HG02763 (cell line): ENCODE measurements around the gene CEP164.

ENCODE experiments used
- ATAC-seq: cut with Tn5 transposase; IDR thresholded peaks from one replicate; pipeline ENCODE4 v1.9.1; 2021; ENCODE audit warnings: mild to moderate bottlenecking, moderate library complexity; ENCODE audit not compliant: unreplicated experiment

CEP164 gene

DNA sequence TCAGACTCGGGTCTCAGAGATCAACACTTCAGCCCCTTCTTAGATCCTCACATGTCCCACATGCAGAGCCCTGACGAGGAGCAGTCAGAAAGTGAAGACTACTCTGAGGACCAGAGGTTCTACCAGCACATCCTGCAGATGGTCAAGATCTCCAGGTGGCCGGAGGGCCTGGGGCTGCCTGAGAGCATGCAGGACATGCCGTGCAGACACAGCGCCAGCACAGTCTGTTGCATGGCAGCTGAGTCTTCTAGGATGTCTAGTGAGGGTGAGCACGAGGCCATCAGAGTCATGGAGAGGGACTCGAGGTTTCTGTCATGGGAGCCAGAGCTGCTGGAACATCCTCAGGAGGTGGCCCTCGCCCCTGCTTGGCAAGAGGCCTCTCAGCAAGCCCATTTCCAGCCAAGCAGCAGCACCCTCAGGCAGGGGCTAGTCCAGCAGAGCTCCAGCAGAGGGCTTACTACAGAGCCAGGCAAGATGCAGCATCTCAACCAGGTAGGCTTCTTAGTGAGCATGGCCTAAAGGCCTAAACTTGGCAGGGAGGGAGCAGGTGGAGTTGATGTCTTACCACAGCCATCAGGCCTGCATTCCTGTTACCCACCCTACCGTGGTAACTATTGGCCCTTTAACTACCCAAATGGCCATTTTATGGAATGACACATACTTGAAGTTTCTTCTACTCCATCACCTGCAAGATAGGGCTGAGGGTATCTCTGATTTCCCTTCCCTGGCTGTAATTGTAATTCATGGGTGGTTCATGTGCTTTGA is 28.7 kb downstream of the CEP164 start:
- no peak for ATAC-seq

DNA sequence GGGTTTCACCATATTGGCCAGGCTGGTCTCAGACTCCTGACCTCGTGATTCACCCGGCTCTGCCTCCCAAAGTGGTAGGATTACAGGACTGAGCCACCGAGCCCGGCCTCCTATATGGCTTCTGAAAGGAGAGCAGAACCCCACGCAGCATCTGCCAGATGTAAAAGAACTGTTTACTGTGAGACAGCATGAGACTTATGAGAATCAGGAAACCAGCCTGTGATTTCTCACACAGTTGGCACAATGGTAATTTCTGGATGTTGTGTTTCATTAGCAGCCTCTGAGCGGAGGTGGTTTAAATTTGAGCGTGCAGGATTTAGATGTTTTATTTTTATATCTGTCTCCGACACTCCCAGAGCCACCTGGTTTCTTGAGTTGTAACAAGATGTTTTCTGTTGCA is 33.8 kb downstream of the CEP164 start:
- no peak for ATAC-seq

DNA sequence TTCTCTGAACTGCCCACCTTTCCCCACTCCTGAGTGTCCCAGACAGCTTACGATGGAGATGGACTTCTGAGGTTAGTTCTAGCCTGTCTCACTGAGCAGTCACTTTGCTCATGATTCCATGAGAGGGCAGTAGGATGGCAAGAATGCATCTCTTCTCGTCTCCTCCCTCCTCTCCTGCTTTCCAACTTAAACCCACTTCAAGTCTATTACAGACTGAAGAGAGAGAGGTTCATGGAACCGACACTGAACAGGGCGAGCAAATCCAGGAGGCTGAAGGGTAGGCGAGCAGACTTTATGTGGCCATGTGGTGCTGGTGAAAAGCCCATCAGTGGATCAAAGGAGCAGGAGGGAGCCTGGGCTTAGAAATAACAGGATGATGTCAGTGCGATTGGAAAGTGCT is 38.6 kb downstream of the CEP164 start:
- no peak for ATAC-seq

DNA sequence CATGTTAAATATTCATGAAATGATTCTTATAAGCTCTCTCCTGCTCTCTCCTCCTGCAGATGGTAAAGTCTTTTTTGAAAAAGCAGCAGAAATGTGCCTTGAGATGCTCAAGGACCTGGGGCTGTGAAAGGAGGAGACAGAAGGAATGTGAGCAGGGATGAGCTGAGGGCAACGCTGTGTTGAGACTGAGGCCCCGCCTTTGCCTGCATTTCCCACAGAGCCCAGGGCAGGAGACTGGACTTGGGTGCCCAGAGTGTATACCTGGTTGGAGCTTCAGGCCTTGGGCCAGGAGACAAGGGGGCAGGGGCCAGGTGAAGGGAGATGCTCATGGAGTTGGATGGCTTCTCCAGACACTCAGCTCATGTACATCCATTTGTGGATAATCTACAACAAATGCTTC is 39.2 kb downstream of the CEP164 start:
- no peak for ATAC-seq

GRCh38 chr11:117369534-117369933 is 41.9 kb downstream of the CEP164 start:
- no peak for ATAC-seq

DNA sequence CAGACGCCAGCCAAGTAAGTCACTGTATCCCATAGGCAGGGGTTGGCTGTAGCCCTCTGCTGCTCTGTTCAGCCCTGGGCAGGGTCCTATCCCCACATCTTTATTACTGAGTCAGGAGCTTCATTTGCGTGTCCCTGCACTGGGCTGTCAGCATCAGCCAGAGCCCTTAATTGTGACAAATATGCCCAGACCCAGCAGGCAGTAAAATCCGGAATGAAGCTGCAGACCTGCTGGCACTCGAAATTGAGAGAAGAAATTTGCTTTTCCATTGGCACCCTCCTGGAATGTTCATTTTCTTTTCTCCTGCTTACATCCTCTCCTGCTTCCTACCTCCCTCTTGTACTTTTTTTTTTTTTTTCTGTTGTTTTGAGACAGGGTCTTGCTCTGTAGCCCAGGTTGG is 43.8 kb downstream of the CEP164 start:
- ATAC-seq = no peak

DNA sequence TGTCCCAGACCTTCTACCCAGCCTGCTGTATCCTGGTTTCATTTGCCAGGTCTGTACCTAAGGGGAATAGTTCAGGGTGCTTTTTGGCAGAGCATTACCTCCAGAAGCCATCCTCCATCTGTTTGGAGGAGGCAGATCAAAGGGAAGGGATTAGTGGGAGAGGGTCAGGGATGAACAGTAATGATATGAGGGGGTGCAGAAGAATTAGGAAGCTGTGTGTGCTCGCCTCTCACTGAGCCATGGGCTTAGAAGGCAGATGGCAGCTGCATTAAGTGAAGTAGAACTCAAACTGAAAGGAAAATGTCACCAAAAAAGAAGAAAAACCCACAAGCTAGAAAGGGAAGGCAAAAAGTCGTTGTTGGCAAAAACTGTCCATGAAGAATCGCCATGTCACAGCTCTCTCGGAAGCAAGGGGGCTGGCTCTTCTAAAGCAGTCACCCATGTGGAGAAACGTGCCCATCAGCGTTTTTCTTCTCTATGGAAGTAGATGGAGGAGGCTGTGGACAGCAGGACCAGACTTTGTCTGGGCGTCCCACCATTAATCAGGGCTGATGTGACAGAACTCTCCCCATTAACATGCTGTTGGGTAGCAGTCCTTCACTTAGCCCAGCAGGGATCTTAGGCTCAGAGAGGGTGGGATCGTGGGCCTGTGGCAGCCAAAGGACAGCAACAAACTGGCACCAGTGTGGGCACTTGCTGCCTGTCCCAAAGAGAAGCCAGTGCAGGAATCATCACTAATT is 46.8 kb downstream of the CEP164 start:
- ATAC-seq = no peak

GRCh38 chr11:117375960-117376359 is 48.3 kb downstream of the CEP164 start:
- no peak for ATAC-seq

DNA sequence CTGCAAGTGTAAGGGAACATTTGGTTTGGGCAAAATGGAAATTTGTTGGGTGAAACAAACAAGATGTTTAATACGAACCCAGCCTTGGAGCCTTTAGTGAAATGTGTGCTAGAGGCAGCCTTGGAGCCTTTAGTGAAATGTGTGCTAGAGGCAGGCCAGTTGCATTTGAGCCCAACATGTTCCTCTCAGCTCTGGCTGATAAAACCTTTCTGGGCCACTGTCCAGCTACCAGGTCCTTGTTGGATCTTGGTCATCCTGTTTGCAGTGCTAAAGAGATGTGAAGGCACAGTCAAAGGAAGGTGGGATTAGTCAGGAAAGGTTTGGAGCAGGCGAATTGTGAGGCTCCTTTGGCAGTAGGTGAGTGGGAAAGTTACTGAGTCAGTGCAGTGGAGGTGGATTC is 48.9 kb downstream of the CEP164 start:
- ATAC-seq = no peak

GRCh38 chr11:117378976-117379865 is 51.6 kb downstream of the CEP164 start:
- no peak for ATAC-seq

- no peak for ATAC-seq
These were observed 53.0 kb downstream of the CEP164 start for GRCh38 chr11:117380676-117381075.

DNA sequence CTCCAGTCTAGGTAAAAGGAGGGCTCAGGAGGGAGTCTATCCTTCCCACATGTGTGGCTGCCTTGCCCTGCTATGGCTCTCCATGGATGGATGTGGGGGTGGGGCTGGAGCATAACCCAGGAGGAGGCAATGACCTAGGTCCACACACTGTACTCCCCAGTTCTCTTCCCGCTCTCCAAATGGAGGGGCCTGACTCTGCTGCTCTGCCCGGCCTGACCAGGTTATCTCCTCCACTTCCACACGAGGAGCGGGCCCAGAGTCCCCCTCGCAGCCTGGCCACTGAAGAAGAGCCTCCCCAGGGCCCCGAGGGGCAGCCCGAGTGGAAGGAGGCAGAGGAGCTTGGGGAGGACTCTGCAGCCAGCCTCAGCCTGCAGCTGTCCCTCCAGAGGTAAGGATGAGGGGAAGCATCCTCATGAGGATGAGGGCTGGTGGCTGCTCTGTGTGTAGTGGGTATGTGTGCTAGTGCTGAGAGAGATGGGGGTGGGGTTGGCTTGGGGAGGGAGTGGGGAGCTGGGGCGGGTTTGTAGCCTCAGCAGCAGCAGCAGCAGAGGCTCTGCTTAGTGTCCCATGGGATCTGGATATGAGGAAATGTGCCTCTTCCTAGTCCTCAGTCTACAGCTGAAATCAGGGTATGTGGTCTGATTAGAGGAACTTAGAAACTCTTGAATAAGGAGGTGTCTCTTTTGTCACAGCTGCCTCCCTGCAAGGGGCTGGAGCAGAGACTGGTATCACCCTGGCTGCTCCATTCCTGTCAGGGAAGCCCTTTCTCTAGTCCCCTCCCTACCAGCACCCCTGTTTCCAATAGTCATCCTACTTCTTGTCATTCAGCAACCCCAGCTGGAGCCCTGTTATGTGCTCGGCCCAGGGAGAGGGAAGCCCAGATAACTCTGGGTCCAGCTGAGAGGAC is 54.1 kb downstream of the CEP164 start:
- ATAC-seq = no peak

DNA sequence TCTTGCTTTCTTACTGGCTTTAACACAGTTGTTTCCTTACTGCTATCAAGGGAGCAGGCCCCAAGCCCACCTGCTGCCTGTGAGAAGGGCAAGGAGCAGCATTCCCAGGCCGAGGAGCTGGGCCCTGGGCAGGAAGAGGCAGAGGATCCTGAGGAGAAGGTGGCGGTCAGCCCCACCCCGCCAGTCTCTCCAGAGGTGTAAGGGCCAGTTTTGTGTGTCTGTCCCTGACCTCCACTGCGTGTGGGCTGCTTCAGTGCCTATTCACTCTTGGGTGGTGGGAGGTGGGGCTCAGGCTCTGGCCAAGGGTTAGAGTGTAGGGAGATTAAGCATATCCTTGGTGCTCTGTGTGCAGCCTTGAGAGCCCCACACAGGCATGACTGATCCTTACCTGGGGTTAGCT is 55.1 kb downstream of the CEP164 start:
- ATAC-seq = no peak

- no peak for ATAC-seq
These were observed 56.4 kb downstream of the CEP164 start for GRCh38 chr11:117384045-117384444.

DNA sequence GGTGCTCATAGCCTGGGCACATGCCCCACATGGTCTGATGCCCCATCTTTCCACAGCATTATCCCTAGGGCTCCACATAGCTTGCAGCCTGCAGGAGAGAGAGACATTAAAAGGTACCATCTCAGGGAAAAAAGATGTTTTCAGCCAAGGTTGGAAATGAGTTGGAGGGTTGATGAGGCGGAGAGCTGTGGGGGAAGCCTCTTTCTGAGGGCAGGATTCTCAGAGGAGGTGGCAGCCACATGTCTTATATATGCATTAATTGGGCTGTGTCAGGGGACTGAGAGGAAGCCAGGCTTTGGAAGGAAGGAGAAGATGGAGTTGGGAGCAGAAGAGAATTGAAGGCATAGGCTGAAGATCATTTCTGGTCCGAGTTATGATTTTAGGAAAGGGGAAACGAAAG is 57.8 kb downstream of the CEP164 start:
- ATAC-seq = no peak

DNA sequence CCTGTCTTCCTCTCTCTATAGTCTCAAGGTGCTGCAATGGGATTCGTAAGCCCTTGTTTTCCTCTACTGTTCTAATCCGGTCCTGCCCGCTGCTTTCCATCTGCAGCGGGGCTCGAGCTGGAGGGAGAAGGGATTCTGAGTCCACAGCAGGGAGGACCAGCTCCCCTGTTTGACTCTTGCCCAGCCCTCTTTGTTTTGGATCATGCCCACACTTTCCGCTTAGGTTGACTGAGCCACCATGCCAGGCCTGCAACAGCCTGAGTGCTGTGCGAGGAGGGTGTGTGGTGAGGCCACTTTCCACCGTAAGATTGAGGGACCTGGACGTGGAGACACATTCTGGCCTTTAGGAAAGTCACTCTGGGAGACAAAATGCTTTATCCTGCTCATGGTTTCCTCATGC is 58.3 kb downstream of the CEP164 start:
- ATAC-seq = no peak

- ATAC-seq = no peak
These were observed 60.5 kb downstream of the CEP164 start for GRCh38 chr11:117387992-117388755.

- no peak for ATAC-seq
These were observed 63.1 kb downstream of the CEP164 start for GRCh38 chr11:117390743-117391142.

- no peak for ATAC-seq
These were observed 63.5 kb downstream of the CEP164 start for GRCh38 chr11:117391181-117391580.
